MM.1S (cell line): ENCODE data around the gene QTRT2.

Source experiments
- DNase-seq: peaks from one replicate; pipeline ENCODE4 v3.0.0-alpha.2; 2015
- H2AFZ ChIP-seq: fragments of 300-600 bp; sonication (generic); 2 replicates; pipeline ENCODE4 v1.6.0; 2016; ENCODE audit warnings: antibody characterized with exemption, low read length
- H3F3A ChIP-seq: fragments of 300-600 bp; sonication (generic); 2 replicates; pipeline ENCODE4 v1.6.1; 2016; ENCODE audit warnings: mild to moderate bottlenecking, antibody characterized with exemption, low read length, moderate library complexity, mixed read lengths; ENCODE audit not compliant: insufficient read depth
- H3K27ac ChIP-seq: fragments of 300-600 bp; sonication (generic); 2 replicates; pipeline ENCODE4 v1.5.1; 2016; ENCODE audit warnings: mild to moderate bottlenecking, low read length
- H3K27me3 ChIP-seq: fragments of 300-600 bp; sonication (generic); replicated peaks from 2 replicates; pipeline ENCODE4 v1.6.0; 2016; ENCODE audit warnings: low read length; ENCODE audit not compliant: insufficient read depth
- H3K36me3 ChIP-seq: fragments of 300-600 bp; sonication (generic); replicated peaks from 2 replicates; pipeline ENCODE4 v1.6.1; 2016; ENCODE audit warnings: mild to moderate bottlenecking, low read length, mixed read lengths; ENCODE audit not compliant: insufficient read depth
- H3K4me1 ChIP-seq: fragments of 300-600 bp; sonication (generic); 2 replicates; pipeline ENCODE4 v1.6.1; 2016; ENCODE audit warnings: low read length, mixed read lengths
- H3K4me2 ChIP-seq: fragments of 300-600 bp; sonication (generic); 2 replicates; pipeline ENCODE4 v1.6.0; 2016; ENCODE audit warnings: low read depth, low read length
- H3K4me3 ChIP-seq: fragments of 300-600 bp; sonication (generic); 2 replicates; pipeline ENCODE4 v1.5.1; 2016; ENCODE audit warnings: low read length, mixed read lengths
- H3K79me2 ChIP-seq: fragments of 300-600 bp; sonication (generic); 2 replicates; pipeline ENCODE4 v1.6.1; 2016; ENCODE audit warnings: mixed run types, low read length, mixed read lengths
- H3K9ac ChIP-seq: fragments of 300-600 bp; sonication (generic); 2 replicates; pipeline ENCODE4 v1.6.1; 2016; ENCODE audit warnings: low read length, mixed read lengths
- H3K9me2 ChIP-seq: fragments of 300-600 bp; sonication (generic); replicated peaks from 2 replicates; pipeline ENCODE4 v1.6.1; 2016; ENCODE audit warnings: mild to moderate bottlenecking, low read length, mixed read lengths; ENCODE audit not compliant: insufficient read depth
- H3K9me3 ChIP-seq: fragments of 300-600 bp; sonication (generic); replicated peaks from 2 replicates; pipeline ENCODE4 v1.6.1; 2016; ENCODE audit warnings: mild to moderate bottlenecking, low read length, mixed read lengths; ENCODE audit not compliant: insufficient read depth
- H4K20me1 ChIP-seq: fragments of 300-600 bp; sonication (generic); 2 replicates; pipeline ENCODE4 v1.6.1; 2016; ENCODE audit warnings: mild to moderate bottlenecking, low read length, moderate library complexity, mixed read lengths; ENCODE audit not compliant: insufficient read depth
- CTCF ChIP-seq: fragments of 300-600 bp; sonication (generic); IDR thresholded peaks from 2 replicates; pipeline ENCODE4 v1.5.1; 2016; ENCODE audit warnings: antibody characterized with exemption, low read length, mixed read lengths
- EZH2 ChIP-seq: fragments of 300-600 bp; sonication (generic); optimal IDR thresholded peaks from 2 replicates; pipeline ENCODE3; 2017; ENCODE audit warnings: low read depth, mild to moderate bottlenecking, antibody characterized with exemption, low read length, mixed read lengths
- EZH2phosphoT487 ChIP-seq: fragments of 300-600 bp; sonication (generic); IDR thresholded peaks from 2 replicates; pipeline ENCODE4 v1.6.1; 2018; ENCODE audit warnings: antibody characterized with exemption, low read length

Gene QTRT2

DNA sequence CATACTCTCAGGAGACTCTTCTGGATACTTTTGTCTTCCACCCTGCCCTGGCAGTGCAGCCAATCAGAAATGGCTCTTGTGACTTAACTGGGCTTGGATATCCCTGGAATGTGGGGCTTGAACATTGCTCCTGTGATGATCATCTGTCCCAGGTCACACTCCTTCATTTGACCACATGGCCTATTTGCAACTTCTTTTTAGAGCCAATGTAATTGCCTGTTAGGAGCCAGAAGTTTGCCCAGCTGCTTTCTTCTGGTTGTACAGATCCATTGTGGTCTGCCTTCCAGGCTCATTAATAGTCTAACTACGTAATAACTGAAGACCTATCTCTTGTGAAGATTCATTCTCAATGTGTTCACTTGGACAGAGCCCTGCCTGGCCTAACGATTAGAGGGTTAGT lies 29.8 kb downstream of the QTRT2 start:
- peaks cover 8% of the 10 kb centered on the region for H3K36me3 ChIP-seq
- TF ChIP-seq EZH2phosphoT487 (no peak), EZH2 (no peak), CTCF (no peak)

DNA sequence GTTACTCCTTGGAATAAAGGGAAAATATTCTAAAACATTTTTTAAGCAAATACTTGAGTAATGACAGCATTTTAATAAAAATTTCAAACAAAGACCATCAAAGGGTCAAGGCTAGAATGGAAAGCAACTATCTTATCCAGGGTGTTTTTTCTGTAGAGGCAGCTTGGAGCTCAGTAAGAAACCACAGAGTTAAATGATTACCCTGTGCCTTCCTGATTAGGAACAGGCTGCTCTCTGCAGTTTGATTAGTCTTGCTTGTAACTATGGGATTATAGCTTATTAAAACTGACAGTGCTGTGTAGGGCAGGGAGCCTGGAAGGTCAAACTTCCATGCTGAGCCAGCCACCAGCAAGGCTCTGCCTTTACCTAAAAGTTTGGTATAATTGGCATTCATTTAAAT lies 33.1 kb downstream of the QTRT2 start:
- no peaks in the 10 kb centered on the region for H3K9me3 ChIP-seq
- H3K36me3 ChIP-seq = peaks cover 8% of the 10 kb centered on the region; the same call in 1 of the 2 replicates
- no peak overlapping the region for H3K4me2 ChIP-seq
- no peak overlapping the region for H3K9ac ChIP-seq
- H3K4me3 ChIP-seq = no peak overlapping the region
- H3F3A ChIP-seq = no peaks in the 10 kb centered on the region
- no peak overlapping the region for H2AFZ ChIP-seq
- no peak for DNase-seq
- no peaks in the 10 kb centered on the region for H4K20me1 ChIP-seq
- H3K4me1 ChIP-seq = no peaks in the 10 kb centered on the region
- TF ChIP-seq EZH2phosphoT487 = no peak
- TF ChIP-seq CTCF = no peak
- TF ChIP-seq EZH2 = no peak
- no peak overlapping the region for H3K27ac ChIP-seq
- H3K27me3 ChIP-seq = no peaks in the 10 kb centered on the region
- H3K9me2 ChIP-seq = no peaks in the 10 kb centered on the region
- no peaks in the 10 kb centered on the region for H3K79me2 ChIP-seq

More for the DNA sequence above, 29.8 kb downstream of the QTRT2 start:
- Histone ChIP-seq H3F3A (no peaks in the 10 kb centered on the region), H3K9me2 (no peaks in the 10 kb centered on the region), H3K4me2 (no peak overlapping the region), H3K27ac (no peak overlapping the region), H3K27me3 (no peaks in the 10 kb centered on the region), H3K9ac (no peak overlapping the region), H3K79me2 (no peaks in the 10 kb centered on the region), H3K4me3 (no peak overlapping the region), H3K4me1 (no peaks in the 10 kb centered on the region), H3K9me3 (no peaks in the 10 kb centered on the region), H2AFZ (no peak overlapping the region), H4K20me1 (no peaks in the 10 kb centered on the region)
- no peak for DNase-seq

DNA sequence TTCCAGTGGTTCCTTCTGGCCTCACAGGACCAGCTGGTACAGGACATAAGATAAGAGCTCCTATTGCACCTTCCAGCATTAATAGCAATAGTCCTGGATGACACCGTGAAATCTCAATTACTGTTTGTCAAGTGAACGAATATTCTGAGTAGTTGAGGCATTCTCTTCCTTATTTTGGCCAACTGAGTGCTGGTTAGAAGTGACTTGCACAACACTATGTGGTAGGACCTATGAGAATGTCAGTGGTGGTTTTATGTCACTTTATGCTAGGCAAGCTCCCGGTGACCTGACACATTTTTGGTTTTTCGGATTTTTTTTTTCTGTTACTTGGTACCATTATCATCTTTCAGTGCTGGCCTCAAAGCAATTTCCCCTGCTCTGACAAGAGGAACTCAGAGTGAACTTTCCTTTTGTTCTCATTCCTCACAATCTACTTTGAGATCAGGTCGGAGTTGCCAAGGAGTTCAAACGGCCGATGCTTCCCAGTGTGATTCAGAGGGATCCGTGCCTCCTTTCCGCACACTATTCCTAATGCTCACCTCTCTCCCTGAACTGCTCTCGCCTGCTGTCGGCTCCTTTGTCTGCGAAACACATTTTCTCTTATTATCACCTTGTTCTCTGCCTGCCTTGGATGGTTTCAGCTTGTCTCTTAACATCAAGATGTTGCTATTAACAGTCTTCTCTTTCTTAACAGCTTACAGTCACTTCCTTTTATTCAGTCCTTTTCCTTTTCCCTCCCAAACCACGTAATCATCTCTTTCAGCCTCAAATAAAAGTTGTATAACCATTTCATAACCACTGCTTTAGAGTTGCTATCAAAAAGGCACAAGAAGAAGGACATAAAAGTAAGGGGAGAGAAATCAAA lies 35.8 kb downstream of the QTRT2 start:
- no peaks in the 10 kb centered on the region for H3F3A ChIP-seq
- DNase-seq = no peak
- H3K36me3 ChIP-seq = no peaks in the 10 kb centered on the region
- no peak overlapping the region for H3K4me2 ChIP-seq
- no peaks in the 10 kb centered on the region for H3K27me3 ChIP-seq
- H3K9me2 ChIP-seq = no peaks in the 10 kb centered on the region
- H4K20me1 ChIP-seq = no peaks in the 10 kb centered on the region
- H2AFZ ChIP-seq = no peak overlapping the region
- H3K9me3 ChIP-seq = no peaks in the 10 kb centered on the region
- H3K27ac ChIP-seq = no peak overlapping the region
- H3K79me2 ChIP-seq = no peaks in the 10 kb centered on the region
- no peak overlapping the region for H3K4me3 ChIP-seq
- H3K4me1 ChIP-seq = no peaks in the 10 kb centered on the region
- TF ChIP-seq CTCF = no peak
- no peak for TF ChIP-seq EZH2phosphoT487
- TF ChIP-seq EZH2 = no peak
- no peak overlapping the region for H3K9ac ChIP-seq
